ENCODE data around the gene GCN1.

The GCN1 gene

DNA sequence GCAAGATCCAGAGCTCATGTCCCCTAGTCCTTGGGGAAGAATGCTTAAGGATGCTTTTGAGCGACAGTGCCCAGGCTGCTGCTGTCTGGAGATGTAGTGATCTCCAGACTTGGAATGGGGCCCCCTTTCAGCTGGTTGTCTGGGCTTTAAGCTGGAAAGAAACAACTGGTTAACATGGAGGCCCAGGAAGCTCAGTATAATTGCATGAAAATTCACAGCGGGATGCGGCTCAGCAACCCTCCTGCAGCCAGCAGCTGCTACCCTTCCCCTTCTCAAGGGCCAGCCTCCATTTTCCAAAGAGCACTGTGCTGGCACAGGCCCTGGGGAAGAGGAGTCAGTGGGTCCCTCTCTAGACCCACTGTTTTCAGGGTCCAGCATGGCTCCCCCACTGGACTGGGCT is 104.3 kb downstream of the GCN1 start:
- no peak for DNase-seq

- no peak for DNase-seq
These were observed 104.7 kb downstream of the GCN1 start for GRCh38 chr12:120089796-120090195.

- no peak for DNase-seq
These were observed 105.4 kb downstream of the GCN1 start for GRCh38 chr12:120089105-120089504.

GRCh38 chr12:120086801-120087621 is 107.5 kb downstream of the GCN1 start:
- peak; percentile 96 to 99 for DNase-seq

DNA sequence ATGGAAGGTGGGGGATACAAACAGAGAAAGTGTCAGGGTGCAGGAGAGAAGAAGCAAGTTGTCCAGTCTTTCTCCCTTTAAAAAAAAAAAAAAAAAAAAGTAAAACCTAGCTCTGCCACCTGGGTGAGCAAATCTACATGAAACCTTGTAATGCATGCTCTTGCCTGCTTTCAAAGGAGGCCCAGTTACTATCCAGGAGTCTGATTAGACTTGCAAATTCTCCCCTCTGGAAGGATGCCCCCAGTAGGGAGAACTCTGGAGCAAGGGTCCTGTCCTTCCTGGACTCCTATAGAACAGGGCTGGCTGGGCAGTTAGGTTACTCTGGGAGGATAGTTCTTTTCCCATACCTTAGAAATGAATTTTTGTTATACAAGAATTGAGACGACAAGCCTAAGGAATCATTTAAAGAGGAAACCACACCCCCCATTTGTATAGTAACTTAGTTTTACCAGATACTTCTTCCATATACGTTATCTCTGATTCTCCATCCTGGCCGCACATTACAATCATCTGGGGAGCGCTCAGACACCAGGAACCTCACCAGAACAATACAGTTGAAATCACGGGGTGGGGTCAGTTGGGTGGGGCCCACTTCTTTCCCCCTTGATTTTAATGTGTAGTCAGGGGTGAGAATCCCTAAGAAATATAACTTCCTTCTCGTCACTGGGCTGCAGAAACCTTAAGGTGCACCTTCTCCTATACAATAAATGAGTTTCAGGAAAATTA is 108.4 kb downstream of the GCN1 start:
- peak; percentile 83 to 88 for DNase-seq

GRCh38 chr12:120081641-120082040 is 112.9 kb downstream of the GCN1 start:
- DNase-seq = no peak

DNA sequence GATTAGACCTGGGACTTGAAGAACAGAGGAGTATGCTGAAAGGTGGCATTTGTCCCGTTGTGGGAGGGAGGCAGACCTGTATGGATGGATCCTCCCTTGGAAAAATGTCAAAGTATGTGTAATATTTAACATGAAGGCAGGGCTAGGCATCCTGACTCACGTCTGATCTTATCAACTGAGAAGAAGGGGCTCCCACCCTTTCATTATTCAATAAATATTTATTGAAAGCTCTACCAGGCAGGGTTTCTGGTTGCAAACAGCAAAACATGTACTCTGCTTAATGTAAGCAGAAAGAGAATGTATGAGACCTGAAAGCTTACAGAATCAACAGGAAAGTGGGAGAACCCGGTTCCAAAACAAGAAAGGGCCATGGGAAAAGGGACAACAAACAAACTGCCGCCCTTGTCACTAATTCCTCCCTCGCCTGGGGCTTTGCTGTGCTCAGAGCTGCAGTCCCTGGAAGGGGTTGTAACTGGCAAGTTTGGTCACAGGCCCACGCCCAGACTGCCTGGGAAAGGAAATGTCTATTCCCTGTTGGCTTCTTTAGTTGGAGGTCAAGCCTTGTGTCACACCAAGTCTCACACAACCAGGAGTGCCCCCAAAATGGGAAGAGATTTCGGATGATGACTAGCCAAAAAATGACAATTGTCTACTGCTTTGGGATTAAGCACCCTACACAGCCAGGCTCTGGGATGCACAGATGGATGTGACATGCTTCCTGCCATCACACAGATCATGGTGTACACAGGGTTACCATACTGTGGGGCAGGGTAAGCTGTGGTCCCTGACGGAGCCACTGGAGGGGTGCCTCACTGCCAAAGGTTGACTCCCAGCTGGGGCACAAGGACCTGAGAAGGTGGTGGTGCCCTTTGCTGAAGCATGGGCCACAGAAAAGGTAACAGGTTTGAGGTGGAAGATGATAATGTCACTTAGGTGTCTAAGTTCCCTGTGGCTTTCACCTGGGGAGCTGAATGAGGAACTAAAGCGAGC is 114.8 kb downstream of the GCN1 start:
- no peak for DNase-seq

GRCh38 chr12:120078868-120079267 is 115.6 kb downstream of the GCN1 start:
- DNase-seq = no peak

DNA sequence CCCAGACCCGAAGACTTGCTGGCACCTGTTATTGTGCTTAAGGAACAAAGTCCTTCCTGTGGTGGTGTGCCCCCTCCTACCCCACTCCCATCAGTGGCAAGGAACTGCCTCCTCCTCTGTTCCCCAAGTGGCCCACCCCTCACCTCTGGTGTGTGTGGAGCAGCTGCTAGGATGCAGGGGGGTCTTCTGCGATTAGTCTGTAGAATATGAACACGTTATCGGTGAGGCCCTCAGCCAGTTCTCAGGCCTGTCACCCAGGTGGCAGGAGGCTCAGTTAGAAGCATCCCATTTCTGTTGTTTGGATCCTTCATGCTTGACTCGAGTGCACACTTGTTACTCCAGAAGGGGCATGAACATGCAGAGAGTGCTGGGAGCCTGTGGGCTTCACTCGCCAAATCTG is 117.3 kb downstream of the GCN1 start:
- DNase-seq = no peak
